ENCODE data around the gene TNFRSF8. TPM values are rescaled to one million over a fixed set of nuclear protein-coding genes. Genes with fewer than 3 reads are reported as not detected.

Gene TNFRSF8
- total RNA-seq, 4 donors from 2014 or later = 0.18 to 1.2 (median 0.76) TPM; not detected in 1

DNA sequence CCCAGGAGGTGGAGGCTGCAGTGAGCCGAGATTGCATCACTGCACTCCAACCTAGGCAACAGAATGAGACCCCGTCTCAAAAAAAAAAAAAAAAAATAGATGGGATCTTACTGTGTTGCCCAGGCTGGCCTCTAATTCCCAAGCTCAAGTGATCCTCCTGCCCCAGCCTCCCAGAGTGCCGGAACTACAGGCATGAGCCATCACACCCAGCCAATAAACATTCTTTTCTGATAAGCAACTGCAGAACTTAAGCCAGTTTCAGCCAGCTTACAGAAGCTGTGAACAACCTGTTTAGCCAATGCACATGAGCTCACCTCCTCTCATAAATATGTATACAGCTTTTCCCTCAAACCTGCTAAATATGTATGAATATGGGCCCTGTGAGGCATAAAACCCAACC, 46.9 kb upstream of the TNFRSF8 start:
- intact Hi-C loops (cut with DNase I) = no loop called here
- no peaks in the 10 kb centered on the region for H3K27me3 ChIP-seq
- TF ChIP-seq, protein P1, sequence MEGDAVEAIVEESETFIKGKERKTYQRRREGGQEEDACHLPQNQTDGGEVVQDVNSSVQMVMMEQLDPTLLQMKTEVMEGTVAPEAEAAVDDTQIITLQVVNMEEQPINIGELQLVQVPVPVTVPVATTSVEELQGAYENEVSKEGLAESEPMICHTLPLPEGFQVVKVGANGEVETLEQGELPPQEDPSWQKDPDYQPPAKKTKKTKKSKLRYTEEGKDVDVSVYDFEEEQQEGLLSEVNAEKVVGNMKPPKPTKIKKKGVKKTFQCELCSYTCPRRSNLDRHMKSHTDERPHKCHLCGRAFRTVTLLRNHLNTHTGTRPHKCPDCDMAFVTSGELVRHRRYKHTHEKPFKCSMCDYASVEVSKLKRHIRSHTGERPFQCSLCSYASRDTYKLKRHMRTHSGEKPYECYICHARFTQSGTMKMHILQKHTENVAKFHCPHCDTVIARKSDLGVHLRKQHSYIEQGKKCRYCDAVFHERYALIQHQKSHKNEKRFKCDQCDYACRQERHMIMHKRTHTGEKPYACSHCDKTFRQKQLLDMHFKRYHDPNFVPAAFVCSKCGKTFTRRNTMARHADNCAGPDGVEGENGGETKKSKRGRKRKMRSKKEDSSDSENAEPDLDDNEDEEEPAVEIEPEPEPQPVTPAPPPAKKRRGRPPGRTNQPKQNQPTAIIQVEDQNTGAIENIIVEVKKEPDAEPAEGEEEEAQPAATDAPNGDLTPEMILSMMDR (IDR thresholded peaks at IDR 0.05) = no peak
- no peak for TF ChIP-seq POLR2A (IDR thresholded peaks at IDR 0.05)
- no peak for DNase-seq
- H3K4me3 ChIP-seq = no peak overlapping the region
- WGBS, 2 donors = 52 to 90% methylated on average over 2 to 3 of the region's 3 CpGs
- H3K9me3 ChIP-seq = no peaks in the 10 kb centered on the region
- H3K27ac ChIP-seq = no peak overlapping the region
- H3K4me1 ChIP-seq = peaks cover 0 to 22% (median 0%) of the 10 kb centered on the region in 3 donors
- peaks cover 9 to 31% (median 15%) of the 10 kb centered on the region in 3 donors for H3K36me3 ChIP-seq

DNA sequence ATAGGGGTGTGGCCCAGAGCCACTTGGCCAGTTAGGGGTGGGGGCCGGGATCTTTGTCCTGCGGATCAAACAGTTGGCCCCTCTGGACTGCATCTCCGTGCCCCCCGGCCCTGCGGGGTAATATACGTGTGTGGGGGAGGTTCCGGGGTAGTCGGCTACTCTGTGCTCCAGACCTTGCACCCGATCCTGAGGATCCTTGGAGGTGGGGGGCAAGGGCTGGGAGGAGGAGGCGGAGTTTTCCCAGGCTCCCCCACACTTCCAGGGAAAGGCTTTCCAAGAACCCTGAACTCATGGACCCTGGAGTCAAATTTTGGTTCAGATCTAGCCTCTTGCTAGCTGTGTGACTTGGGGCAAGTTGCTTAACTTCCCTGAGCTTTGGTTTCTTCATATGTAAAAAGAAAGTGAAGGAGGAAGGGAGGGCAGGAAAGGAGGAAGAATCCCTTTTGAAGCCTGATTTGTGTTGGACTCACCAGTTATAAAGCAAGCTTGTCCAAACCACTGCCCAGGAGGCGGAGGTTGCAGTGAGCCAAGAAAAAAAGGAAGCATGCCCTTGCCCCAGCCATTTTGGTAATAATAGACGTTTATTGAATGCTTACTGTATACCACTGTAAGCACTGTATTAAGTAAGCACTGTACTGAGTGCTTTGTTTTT, 43.1 kb upstream of the TNFRSF8 start:
- Histone ChIP-seq H3K27ac (peak overlapping the region; percentile 77 to 92 (median 90)), H3K4me1 (peaks cover 0 to 15% (median 0%) of the 10 kb centered on the region in 3 donors), H3K36me3 (peaks cover 0 to 33% (median 7%) of the 10 kb centered on the region in 3 donors), H3K9me3 (no peaks in the 10 kb centered on the region), H3K27me3 (no peaks in the 10 kb centered on the region), H3K4me3 (peak overlapping the region; percentile 77 to 95 (median 93))
- no peak for DNase-seq
- intact Hi-C loops (cut with DNase I) = no loop called here
- WGBS, 2 donors = 16 to 25% methylated on average over 3 to 4 of the region's 12 CpGs
- no peak for TF ChIP-seq POLR2A (IDR thresholded peaks at IDR 0.05)
- TF ChIP-seq, protein P1 (IDR thresholded peaks at IDR 0.05) = no peak

DNA sequence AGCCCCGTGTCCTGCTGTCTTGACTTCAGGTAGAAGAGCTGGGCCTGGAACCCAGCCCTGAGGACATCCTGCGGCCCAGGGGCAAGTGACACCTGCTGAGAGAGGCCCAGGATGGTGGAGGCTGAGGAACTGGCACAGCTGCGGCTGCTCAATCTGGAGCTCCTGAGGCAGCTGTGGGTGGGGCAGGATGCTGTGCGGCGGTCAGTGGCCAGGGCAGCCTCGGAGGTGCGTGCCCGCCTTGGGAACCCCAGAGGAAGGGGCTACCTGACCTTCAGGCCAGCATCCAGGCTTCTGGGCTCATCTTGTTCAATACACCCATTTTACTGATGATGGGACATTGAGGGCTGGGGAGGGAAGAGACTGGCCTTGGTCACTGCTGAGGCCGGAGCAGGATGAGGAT, 41.5 kb upstream of the TNFRSF8 start:
- no peak overlapping the region for H3K27ac ChIP-seq
- no peak for TF ChIP-seq POLR2A (IDR thresholded peaks at IDR 0.05)
- TF ChIP-seq, protein P1 (IDR thresholded peaks at IDR 0.05) = no peak
- no peak for DNase-seq
- no peaks in the 10 kb centered on the region for H3K27me3 ChIP-seq
- H3K4me3 ChIP-seq = no peak overlapping the region
- H3K9me3 ChIP-seq = no peaks in the 10 kb centered on the region
- WGBS, 2 donors = 73 to 93% methylated on average over 2 to 3 of the region's 9 CpGs
- intact Hi-C loops (cut with DNase I) = no loop called here
- H3K36me3 ChIP-seq = peaks cover 4 to 50% (median 10%) of the 10 kb centered on the region in 3 donors
- peaks cover 0 to 15% (median 0%) of the 10 kb centered on the region in 3 donors for H3K4me1 ChIP-seq

- Histone ChIP-seq H3K27me3 (no peaks in the 10 kb centered on the region), H3K4me1 (peaks cover 0 to 15% (median 0%) of the 10 kb centered on the region in 3 donors), H3K27ac (no peak overlapping the region), H3K36me3 (peaks cover 4 to 54% (median 10%) of the 10 kb centered on the region in 3 donors), H3K4me3 (no peak overlapping the region), H3K9me3 (no peaks in the 10 kb centered on the region)
- TF ChIP-seq, protein P1 (IDR thresholded peaks at IDR 0.05) = no peak
- TF ChIP-seq POLR2A (IDR thresholded peaks at IDR 0.05) = no peak
- intact Hi-C loops (cut with DNase I) = no loop called here
- no CpG with 5 or more reads among the region's 14 CpGs for WGBS, 2 donors
- DNase-seq = no peak
These were observed 41.1 kb upstream of the TNFRSF8 start for GRCh38 chr1:12022036-12022435.

DNA sequence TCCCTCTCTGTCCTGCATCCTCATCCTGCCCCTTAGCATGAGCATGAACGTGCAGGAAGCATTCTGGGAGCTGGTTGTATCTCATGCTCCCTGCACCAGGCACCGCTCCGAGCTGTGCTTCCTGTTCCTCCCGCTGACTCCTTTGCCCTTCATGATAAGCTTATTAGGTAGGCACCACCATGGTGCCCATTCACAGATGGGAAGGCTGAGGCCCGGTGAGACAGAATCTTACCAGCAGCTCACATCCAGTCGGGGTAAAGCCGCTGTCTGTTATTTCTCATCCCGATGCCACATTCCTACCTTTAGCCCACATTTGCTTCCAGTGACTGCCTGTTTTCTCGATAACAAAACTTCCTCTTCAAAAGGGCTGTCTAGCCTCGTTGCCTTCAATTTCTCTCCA, 36.5 kb upstream of the TNFRSF8 start:
- intact Hi-C loops (cut with DNase I) = no loop called here
- peaks cover 4 to 97% (median 15%) of the 10 kb centered on the region in 3 donors for H3K36me3 ChIP-seq
- 87 to 93% methylated on average over 10 of the region's 10 CpGs for WGBS, 2 donors

More for the DNA sequence above, 36.5 kb upstream of the TNFRSF8 start:
- Histone ChIP-seq H3K4me1 (no peaks in the 10 kb centered on the region), H3K27ac (no peak overlapping the region), H3K27me3 (no peaks in the 10 kb centered on the region), H3K9me3 (no peaks in the 10 kb centered on the region), H3K4me3 (no peak overlapping the region)
- no peak for TF ChIP-seq POLR2A (IDR thresholded peaks at IDR 0.05)
- TF ChIP-seq, protein P1 (IDR thresholded peaks at IDR 0.05) = no peak
- DNase-seq = no peak

Measured in esophagus squamous epithelium (tissue), 5 donors.